Body of pancreas (tissue), 4 donors: Measurements from ENCODE around the gene PIKFYVE.

Experiments used
- CTCF ChIP-seq, 7 experiments: fragments of 450-650 bp in 4 of 7; fragments of 200-600 bp in 3 of 7; sonication (generic) in 3 of 7; IDR thresholded peaks; one replicate each; pipeline ENCODE4 v1.5.1; 2016 to 2019; ENCODE audit warnings: antibody characterized with exemption in 7 of 7
- POLR2A ChIP-seq, 3 donors: fragments of 450-650 bp; IDR thresholded peaks; one replicate each; pipeline ENCODE4 v1.6.1; 2016; ENCODE audit warnings: antibody characterized with exemption in 3 of 3, mild to moderate bottlenecking in 2 of 3

- TF ChIP-seq CTCF (IDR thresholded peaks at IDR 0.05) (peak in 4 of 7 experiments; percentile 4 to 14 (median 8)), POLR2A (IDR thresholded peaks at IDR 0.05) (no peak)
These were observed 91.0 kb downstream of the PIKFYVE start for GRCh38 chr2:208356846-208357574.
